Endothelial cell (in vitro differentiated cells): ENCODE measurements around the gene AUTS2. TPM values are rescaled to one million over a fixed set of nuclear protein-coding genes. Genes with fewer than 3 reads are reported as not detected.

Source experiments
- DNase-seq: peaks from one replicate; pipeline ENCODE4 v3.0.0; 2021; ENCODE audit warnings: low spot score
- H3K27ac Mint-ChIP-seq: one replicate; pipeline ENCODE4 v1.8.0; 2021; ENCODE audit warnings: mixed read lengths, inconsistent platforms; ENCODE audit not compliant: unreplicated experiment
- H3K27me3 Mint-ChIP-seq: one replicate; pipeline ENCODE4 v1.8.0; 2021; ENCODE audit warnings: mild to moderate bottlenecking, moderate library complexity, mixed read lengths, inconsistent platforms; ENCODE audit not compliant: unreplicated experiment
- H3K36me3 Mint-ChIP-seq: one replicate; pipeline ENCODE4 v1.8.0; 2021; ENCODE audit warnings: mild to moderate bottlenecking, low read depth, mixed read lengths, inconsistent platforms; ENCODE audit not compliant: unreplicated experiment
- H3K4me1 Mint-ChIP-seq: one replicate; pipeline ENCODE4 v1.8.0; 2021; ENCODE audit warnings: mild to moderate bottlenecking, mixed read lengths, inconsistent platforms; ENCODE audit not compliant: unreplicated experiment
- H3K4me3 Mint-ChIP-seq: one replicate; pipeline ENCODE4 v1.8.0; 2021; ENCODE audit warnings: mild to moderate bottlenecking, mixed read lengths, inconsistent platforms; ENCODE audit not compliant: unreplicated experiment
- H3K9me3 Mint-ChIP-seq: one replicate; pipeline ENCODE4 v1.8.0; 2021; ENCODE audit warnings: mixed read lengths, inconsistent platforms; ENCODE audit not compliant: unreplicated experiment
- total RNA-seq: library from RNA; stranded (reverse); fragmentation: NEBNext Ultra II Directional; extraction: Animal tissue kit (Norgen Biotek cat#: 25700); gene quantifications from one replicate; pipeline ENCODE4 v1.2.1, GENCODE V29; 2021; ENCODE audit not compliant: unreplicated experiment
- TF ChIP-seq, protein P1 (sequence below): fragments of 200-600 bp; sonication (generic); IDR thresholded peaks from one replicate; pipeline ENCODE4 v1.5.0; 2021; ENCODE audit warnings: antibody characterized with exemption; ENCODE audit not compliant: unreplicated experiment

The AUTS2 gene
- total RNA-seq, 1 donor from 2014 or later, result 103 TPM

DNA sequence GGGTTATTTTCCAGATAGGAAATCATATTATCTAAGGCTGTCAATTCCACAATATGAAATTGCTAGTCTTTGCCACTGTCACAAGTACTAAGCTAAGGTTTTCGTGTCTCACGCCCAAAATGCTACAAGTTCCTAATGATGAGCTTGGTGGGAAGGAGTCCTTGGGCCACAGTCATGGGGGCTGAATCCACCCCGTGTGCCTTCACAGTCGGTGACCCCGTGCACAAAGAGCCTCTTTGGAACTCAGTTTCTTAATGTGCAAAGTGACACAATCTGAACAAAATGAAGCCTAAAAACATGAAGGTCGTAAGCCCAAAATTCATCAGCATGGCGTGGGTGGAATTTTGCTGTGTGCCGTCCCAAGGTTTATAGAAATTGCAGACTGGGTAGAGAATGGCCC is 1196.7 kb downstream of the AUTS2 start:
- Mint-ChIP-seq H3K9me3 (peaks cover 6% of the 10 kb centered on the region), H3K4me1 (peaks cover 7% of the 10 kb centered on the region), H3K27ac (no peak overlapping the region), H3K36me3 (peaks cover 39% of the 10 kb centered on the region), H3K27me3 (peaks cover 19% of the 10 kb centered on the region), H3K4me3 (no peak overlapping the region)
- no peak for DNase-seq
- TF ChIP-seq, protein P1, sequence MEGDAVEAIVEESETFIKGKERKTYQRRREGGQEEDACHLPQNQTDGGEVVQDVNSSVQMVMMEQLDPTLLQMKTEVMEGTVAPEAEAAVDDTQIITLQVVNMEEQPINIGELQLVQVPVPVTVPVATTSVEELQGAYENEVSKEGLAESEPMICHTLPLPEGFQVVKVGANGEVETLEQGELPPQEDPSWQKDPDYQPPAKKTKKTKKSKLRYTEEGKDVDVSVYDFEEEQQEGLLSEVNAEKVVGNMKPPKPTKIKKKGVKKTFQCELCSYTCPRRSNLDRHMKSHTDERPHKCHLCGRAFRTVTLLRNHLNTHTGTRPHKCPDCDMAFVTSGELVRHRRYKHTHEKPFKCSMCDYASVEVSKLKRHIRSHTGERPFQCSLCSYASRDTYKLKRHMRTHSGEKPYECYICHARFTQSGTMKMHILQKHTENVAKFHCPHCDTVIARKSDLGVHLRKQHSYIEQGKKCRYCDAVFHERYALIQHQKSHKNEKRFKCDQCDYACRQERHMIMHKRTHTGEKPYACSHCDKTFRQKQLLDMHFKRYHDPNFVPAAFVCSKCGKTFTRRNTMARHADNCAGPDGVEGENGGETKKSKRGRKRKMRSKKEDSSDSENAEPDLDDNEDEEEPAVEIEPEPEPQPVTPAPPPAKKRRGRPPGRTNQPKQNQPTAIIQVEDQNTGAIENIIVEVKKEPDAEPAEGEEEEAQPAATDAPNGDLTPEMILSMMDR, result no peak

DNA sequence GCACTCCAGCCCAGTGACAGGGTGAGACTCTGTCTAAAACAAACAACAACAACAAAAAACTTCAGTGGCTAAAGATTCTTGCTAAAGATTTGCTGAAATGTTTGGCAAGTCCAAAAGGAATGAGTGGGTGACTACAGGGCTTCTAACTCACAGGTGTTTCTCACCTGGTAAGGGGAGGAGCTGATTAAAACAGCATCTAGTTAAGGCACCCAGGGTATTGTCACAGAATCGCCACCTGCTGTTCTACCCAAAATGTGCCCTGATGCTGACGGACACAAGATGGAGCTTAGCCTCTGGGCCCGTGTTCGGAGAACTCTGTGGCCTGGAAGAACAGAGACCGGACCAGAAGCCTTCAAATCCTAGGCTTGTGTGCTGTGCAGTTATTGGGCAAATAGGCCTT is 1197.7 kb downstream of the AUTS2 start:
- peaks cover 7% of the 10 kb centered on the region for H3K4me1 Mint-ChIP-seq
- peaks cover 20% of the 10 kb centered on the region for H3K27me3 Mint-ChIP-seq
- no peak overlapping the region for H3K27ac Mint-ChIP-seq
- H3K36me3 Mint-ChIP-seq, result peaks cover 41% of the 10 kb centered on the region
- no peak overlapping the region for H3K4me3 Mint-ChIP-seq
- TF ChIP-seq, protein P1, result no peak
- no peak for DNase-seq
- H3K9me3 Mint-ChIP-seq, result peaks cover 8% of the 10 kb centered on the region

DNA sequence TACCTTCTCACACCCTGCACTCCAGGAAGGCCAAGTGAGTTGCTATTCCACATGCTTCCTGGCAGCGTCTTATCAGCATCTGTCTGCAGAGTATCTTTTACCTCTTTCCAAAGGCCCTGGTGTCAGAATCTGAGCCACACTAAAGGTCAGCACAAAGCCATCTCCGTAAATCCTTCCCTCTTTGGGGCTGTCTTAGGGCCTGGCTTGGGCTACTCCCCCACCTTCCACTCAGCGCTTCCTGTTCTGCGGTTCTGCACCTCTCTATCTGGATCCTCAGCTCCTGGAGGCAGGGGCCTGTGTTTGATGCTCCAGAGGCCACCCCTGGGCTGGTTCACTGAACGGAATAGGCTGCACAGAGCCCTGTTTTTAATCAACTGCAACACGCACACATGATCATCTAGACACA is 1198.8 kb downstream of the AUTS2 start:
- Mint-ChIP-seq H3K27ac (peak overlapping the region; percentile 61), H3K9me3 (peaks cover 14% of the 10 kb centered on the region), H3K4me3 (no peak overlapping the region), H3K4me1 (peaks cover 13% of the 10 kb centered on the region), H3K36me3 (peaks cover 36% of the 10 kb centered on the region), H3K27me3 (peaks cover 25% of the 10 kb centered on the region)
- no peak for DNase-seq
- TF ChIP-seq, protein P1, result no peak

DNA sequence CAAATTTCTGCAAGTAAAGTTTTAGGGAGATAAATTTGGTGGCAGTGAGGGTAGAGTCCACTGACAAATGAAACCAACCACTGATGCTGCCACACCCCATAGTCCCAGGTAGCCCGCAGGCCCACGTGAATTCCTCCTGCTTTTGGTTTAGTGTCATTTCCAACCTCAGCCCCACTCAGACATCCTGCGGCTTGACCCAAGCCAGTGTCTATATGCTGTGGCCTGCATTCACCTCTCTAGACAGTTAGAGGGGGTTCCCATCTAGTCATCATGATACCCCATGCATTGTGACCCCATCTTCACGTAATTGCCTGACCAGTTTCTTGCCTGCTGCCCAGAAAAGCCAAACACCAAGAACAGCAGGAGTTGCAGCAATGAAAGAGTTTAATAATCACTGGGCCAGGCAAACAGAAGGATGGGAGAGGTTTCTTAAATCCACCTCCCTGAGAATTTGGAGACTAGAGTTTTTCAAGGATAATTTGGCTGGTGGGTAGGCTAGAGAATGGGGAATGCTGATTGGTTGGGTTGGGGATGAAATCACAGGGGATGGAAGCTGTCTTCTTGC is 1201.6 kb downstream of the AUTS2 start:
- DNase-seq, result no peak
- no peak overlapping the region for H3K4me3 Mint-ChIP-seq
- TF ChIP-seq, protein P1, result no peak
- no peak overlapping the region for H3K27ac Mint-ChIP-seq
- peaks cover 14% of the 10 kb centered on the region for H3K9me3 Mint-ChIP-seq
- H3K36me3 Mint-ChIP-seq, result peaks cover 18% of the 10 kb centered on the region
- peaks cover 13% of the 10 kb centered on the region for H3K4me1 Mint-ChIP-seq
- peaks cover 19% of the 10 kb centered on the region for H3K27me3 Mint-ChIP-seq

DNA sequence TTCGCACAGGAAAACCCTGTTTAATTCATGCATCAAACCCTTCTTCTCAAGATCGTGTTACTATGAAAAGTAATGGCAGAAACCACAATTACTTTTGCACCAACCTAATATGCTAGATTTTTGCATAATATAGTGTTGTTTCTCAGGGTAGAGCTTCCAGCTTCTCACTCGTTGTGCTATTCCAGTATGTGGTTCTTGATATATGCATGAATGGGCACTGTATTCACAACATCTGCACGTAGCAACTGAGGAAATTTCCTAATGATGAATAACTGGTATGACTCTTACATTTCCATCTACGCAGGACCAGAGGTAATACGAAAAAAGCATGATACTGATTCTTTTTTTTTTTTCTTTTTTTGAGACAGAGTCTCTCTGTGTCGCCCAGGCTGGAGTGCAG is 1207.1 kb downstream of the AUTS2 start:
- TF ChIP-seq, protein P1, result no peak
- Mint-ChIP-seq H3K36me3 (peaks cover 2% of the 10 kb centered on the region), H3K27ac (no peak overlapping the region), H3K9me3 (peaks cover 8% of the 10 kb centered on the region), H3K27me3 (peaks cover 9% of the 10 kb centered on the region), H3K4me3 (no peak overlapping the region), H3K4me1 (peaks cover 19% of the 10 kb centered on the region)
- no peak for DNase-seq
